Keratinocyte (primary cell): Measurements from ENCODE around the gene RIC3.

ENCODE experiments used
- EZH2 ChIP-seq: IDR thresholded peaks from one replicate; pipeline ENCODE4 v1.6.1; 2012; ENCODE audit warnings: inconsistent platforms, mild to moderate bottlenecking, low read length, moderate library complexity
- TF ChIP-seq, protein P1 (sequence below), 3 experiments: IDR thresholded peaks in 1 of 3; conservative IDR thresholded peaks in 1 of 3; optimal IDR thresholded peaks in 1 of 3; 2 replicates in 2 of 3; 3 replicates in 1 of 3; pipeline versions ENCODE3 to v1.5.1; 2011; ENCODE audit warnings: low read length in 3 of 3, mild to moderate bottlenecking in 3 of 3, moderate library complexity in 2 of 3, control low read depth in 1 of 3, inconsistent platforms in 1 of 3; ENCODE audit not compliant: insufficient read depth in 2 of 3; ENCODE audit errors: extremely low read depth in 1 of 3

- TF ChIP-seq, protein P1, sequence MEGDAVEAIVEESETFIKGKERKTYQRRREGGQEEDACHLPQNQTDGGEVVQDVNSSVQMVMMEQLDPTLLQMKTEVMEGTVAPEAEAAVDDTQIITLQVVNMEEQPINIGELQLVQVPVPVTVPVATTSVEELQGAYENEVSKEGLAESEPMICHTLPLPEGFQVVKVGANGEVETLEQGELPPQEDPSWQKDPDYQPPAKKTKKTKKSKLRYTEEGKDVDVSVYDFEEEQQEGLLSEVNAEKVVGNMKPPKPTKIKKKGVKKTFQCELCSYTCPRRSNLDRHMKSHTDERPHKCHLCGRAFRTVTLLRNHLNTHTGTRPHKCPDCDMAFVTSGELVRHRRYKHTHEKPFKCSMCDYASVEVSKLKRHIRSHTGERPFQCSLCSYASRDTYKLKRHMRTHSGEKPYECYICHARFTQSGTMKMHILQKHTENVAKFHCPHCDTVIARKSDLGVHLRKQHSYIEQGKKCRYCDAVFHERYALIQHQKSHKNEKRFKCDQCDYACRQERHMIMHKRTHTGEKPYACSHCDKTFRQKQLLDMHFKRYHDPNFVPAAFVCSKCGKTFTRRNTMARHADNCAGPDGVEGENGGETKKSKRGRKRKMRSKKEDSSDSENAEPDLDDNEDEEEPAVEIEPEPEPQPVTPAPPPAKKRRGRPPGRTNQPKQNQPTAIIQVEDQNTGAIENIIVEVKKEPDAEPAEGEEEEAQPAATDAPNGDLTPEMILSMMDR (optimal IDR thresholded peaks at IDR 0.05 in 1 of 3, IDR thresholded peaks at IDR 0.05 in 1 of 3, conservative IDR thresholded peaks at IDR 0.05 in 1 of 3; ENCODE audit: extremely low read depth in 1 of 3, insufficient read depth in 2 of 3, low read length in 3 of 3): no peak
- peak; percentile 55 for TF ChIP-seq EZH2
Observed at GRCh38 chr11:8080674-8081590, 87.9 kb downstream of the RIC3 start, which contains the start of gene TUB.
